SU-DHL-6 (cell line): ENCODE results near the gene VPS35L.

Experiments
- CTCF ChIP-seq: fragments of 200-600 bp; sonication (generic); IDR thresholded peaks from one replicate; pipeline ENCODE4 v1.5.1; 2017; ENCODE audit warnings: antibody characterized with exemption, mild to moderate bottlenecking, low read length, moderate library complexity; ENCODE audit not compliant: insufficient read depth, poor library complexity, severe bottlenecking
- EZH2phosphoT487 ChIP-seq: fragments of 200-600 bp; sonication (generic), shearing (Covaris generic); conservative IDR thresholded peaks from 2 replicates; pipeline ENCODE4 v1.6.1; 2018; ENCODE audit warnings: mild to moderate bottlenecking, antibody characterized with exemption, low read length, moderate library complexity, mixed read lengths

GRCh38 chr16:19677402-19677801 lies 121.9 kb downstream of the VPS35L start:
- no peak for TF ChIP-seq CTCF
- TF ChIP-seq EZH2phosphoT487: no peak
